Measurements from ENCODE around the gene BBLN.
"Not testable (repeated sequence)": the region's sequence is repeated elsewhere in the genome, so short reads cannot be mapped to it uniquely, and the experiment has no call there.

BBLN gene

DNA sequence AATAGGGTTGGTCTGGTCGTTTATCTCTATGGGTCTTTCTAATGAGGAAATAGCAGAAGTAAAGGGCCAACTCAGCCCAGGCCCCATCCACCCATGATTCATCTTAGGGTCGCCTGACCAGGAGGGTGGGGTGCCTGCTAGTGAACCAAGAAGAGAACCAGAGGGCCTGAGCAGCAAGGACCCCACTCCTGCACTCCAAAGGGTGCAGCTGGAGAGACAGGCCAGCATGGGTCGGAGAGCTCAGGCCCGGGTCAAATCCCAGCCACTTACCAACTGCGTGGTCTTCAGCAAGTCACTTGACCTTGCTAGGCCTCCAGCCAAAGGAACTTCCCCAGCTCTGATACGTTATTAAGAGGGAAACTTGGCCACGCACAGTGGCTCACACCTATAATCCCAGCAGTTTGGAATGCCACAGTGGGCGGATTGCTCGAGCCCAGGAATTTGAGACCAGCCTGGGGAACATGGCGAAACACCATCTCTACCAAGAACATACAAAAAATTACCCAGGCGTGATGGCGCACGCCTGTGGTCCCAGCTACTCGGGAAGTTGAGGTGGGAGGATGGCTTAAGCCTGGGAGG is 4.3 kb downstream of the BBLN start:
- no peak for DNase-seq

DNA sequence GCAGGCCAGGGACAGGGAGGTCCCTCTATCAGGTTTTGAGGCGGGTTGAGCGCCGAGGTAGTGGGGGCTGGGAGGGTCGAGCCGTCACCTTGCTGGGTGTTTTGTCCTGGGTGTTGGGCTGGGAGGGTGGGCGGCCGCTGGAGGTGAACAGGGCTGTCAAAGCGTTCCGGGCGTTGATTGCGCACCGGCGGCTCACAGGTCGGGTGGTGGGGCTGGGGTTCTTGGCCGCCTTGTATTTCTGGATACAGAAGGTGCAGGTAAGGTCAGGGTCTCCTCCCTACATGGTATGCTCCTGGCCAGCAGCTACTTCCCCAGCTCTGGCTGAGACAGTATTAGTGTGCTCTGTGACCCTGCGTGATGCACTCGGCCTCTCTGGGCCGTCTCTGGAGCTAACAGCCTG is 6.1 kb downstream of the BBLN start:
- no peak for DNase-seq

DNA sequence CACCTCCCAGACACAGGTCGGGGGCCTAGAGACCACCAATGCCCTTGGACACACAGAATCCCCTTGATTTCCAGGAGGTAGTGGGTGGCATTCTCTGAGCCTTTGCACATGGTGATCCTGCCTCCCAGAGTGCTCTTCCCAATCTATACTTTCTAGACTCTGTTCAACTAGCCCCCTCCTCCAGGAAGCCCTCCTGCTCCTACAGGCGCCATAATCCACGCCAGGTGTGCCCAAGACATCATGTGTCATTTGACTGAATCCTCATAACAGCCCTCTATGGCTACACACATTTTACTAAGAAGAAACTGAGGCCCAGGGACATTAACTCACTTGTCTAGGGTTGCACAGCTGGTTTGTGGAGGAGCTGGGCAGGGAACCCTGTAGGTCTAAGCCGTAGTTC is 7.1 kb downstream of the BBLN start:
- DNase-seq = no peak

DNA sequence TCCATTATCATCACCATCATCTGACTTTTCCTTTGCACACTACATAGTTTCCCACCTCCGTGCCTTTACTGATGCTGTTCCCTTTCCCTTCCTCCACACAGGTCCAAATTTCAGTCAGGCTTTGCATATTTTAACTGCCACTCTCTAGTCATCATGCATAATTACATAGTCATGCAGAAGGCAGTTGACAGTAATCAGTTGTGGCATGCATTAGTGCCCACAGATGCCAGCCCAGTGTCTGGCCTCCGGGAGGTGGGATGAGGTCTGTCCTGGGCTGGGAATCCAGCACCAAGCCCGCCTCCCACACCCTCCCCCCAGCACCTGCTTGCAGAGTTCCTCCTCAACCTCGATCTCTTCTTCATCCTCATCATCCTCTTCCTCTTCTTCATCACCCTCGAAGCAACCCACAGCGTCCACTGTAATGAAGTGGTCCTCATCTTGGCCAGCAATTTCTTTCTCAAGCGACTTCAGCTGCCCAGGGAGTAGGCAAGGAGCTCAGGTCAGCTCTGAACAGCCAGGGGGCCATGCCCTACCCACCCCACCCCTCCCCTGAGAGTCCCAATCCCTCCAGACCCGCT is 8.8 kb downstream of the BBLN start:
- no peak for DNase-seq

DNA sequence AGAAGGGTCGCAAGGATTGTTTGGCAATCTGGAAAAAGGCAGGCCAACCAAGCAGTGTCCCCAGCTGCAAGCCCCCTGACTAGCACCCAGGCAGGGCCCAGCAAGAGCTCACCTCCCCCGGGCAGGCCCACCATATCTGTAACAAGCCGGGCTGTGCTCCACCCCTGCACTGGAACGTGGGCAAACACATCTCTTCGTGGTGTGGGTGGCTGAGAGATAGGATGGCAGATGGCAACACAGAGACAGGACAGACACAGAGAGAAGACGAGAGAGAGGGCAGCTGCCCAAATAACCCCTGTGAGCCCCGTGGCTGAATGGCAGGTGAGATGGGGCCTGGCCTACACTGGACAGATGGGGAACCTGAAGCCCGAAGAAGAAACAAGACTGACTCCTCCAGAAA is 9.4 kb downstream of the BBLN start:
- no peak for DNase-seq

DNA sequence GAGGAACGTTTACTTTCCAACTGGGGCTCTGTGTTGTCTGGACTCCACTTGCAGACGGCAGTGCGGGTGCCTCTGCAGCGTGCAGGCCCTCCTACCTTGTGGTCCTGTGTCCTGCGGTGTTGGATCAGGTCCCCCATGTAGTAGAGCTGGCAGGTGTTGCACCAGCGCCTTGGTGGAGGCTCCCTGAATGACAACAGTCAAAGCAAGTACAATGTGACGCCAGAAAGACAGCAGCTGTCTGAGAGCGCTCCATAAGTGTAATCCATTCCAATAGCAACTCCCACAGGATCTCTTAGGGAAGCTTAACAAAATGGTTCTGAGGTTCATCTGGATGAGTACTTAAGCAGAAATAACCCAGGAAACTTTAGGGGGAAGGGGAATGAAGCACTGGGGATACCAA is 9.9 kb downstream of the BBLN start:
- DNase-seq = no peak

DNA sequence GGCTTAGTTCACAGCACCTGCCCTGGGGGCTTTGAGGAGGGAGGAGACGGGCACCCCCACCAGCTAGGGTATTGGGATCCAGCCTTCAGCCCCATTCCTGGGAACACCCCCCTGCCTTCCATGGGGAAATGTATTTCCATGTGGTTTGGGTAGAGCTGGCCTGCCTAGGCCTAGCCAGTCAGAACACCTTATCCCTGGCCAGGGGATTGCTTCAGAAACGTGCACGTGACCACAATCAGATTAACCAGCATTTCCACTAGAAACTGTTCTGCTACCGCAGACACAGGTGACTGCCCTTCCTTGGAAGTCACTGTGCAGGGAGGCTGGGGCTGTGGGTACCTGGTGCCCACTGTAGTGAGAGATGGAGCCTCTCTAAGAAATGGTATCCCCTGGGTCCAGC is 14.0 kb downstream of the BBLN start:
- DNase-seq = no peak

DNA sequence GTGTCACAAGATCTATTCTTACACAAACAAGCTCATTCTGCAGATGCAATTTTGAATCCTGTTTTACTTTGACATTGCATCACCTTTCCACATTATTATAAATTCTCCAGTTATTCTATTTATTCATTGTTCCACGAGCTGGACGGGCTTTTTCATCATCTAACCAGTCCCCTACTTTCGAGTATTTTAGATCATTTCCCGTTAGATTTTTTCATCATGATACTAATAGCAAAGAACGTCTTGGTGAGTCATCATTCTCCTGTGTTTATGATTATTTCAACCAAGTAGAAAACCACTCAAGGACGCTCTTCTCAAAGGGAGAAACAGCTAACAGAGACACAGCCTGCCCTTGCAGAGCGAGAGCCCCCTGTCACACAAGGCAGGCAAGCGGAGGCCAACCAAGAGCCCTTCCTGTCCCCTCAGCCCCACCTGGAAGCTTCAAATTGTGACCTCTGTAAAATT is 15.1 kb downstream of the BBLN start:
- DNase-seq = no peak

DNA sequence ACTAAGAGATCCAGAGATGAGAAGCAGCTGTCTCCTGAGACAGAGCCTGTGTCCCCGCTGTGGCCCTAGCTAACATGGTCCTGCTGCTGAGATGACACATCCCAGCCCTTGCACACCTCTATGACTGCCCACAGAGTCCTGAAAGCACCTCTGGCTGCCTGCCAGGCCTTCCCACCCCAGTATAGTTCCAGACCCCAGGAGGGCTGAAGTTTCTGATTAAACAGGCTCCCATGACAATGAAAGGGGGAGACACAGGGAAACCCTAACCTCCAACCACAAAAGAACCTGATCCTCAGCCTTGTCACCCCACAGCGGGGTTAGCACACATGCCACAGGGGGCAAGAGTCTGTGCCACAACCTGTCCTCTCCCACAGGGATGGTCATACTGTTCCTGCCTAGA is 15.7 kb downstream of the BBLN start:
- no peak for DNase-seq

DNA sequence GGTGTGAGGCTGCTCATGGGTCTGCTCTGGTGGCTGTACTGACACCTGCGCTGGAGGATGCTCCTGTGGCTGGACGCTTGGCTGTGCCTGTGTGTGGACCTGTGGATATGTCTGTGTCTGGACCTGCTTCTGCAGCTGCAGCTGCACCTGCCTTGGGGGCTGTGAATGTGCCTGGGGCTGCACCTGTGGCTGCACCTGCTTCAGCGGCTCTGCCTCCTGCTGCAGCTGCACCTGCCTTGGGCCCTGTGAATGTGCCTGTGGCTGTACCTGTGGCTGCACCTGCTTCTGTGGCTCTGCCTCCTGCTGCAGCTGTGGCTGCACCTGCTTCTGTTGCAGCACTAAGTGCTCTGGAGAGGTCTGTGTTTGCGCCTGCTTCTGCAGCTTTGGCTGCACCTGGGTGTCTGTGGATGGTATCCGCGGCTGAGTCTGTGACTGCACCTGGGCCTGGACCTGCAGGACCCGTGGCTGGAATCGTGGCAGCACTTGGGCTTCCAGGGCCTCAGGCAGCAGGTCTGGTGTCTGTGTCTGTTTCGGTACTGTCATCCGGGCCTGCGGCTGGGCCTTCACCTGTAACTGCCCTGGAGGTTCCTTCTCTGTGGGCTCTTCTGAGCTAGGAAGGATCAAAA is 18.9 kb downstream of the BBLN start:
- no peak for DNase-seq

DNA sequence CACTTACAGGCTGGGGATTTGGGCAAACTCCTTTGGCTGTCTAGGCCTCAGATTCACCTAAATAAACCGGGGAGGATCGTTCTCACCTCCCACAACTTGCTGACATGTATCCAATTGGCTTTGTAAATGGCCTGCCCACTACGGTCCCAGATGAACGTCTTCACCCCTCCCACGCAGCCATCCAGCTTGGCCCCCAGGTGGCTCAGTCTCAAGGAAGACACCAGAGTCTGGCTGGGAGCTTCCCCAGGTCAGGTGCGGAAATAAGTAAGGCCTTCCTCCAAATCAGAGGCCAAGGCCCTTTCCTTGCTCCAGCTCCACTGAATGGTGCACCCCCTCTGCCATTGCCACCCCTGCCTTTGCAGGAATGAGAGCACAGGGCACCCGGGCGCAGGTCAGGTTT is 19.9 kb downstream of the BBLN start:
- no peak for DNase-seq

DNA sequence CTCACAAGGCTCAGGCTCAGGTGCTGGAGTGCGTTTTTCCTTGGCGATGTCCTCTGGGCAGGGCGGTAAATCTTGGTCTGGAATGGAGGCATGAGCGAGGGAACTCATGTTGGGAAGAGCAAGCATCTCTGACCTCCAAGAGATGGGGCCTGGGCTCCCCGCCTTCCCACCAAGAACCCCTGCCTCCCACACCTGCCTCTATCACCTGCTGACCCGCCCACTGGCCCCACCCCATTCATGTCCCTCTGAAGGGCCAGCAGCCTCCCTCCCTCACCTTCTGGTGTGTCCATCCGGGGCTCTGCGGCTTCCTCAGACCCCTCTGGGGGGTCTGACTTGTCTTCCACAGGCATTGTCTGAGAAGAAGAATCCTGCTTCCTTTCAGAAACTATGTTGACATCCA is 20.4 kb downstream of the BBLN start:
- DNase-seq = no peak

DNA sequence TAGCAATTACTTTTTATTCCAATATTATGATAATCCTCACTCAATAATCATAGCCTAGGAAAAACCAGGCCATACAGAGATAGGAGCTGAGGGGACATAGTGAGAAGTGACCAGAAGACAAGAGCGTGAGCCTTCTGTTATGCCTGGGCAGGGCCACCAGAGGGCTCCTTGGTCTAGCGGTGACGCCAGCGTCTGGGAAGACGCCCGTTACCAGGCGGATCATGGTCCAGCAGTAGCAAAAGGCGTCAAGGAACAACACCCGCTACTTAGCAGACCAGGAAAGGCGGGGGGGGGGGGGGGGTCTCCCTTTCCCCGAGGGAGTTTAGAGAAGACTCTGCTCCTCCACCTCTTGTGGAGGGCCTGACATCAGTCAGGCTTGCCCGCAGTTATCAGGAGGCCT is 21.4 kb downstream of the BBLN start:
- not testable (repeated sequence) for DNase-seq

DNA sequence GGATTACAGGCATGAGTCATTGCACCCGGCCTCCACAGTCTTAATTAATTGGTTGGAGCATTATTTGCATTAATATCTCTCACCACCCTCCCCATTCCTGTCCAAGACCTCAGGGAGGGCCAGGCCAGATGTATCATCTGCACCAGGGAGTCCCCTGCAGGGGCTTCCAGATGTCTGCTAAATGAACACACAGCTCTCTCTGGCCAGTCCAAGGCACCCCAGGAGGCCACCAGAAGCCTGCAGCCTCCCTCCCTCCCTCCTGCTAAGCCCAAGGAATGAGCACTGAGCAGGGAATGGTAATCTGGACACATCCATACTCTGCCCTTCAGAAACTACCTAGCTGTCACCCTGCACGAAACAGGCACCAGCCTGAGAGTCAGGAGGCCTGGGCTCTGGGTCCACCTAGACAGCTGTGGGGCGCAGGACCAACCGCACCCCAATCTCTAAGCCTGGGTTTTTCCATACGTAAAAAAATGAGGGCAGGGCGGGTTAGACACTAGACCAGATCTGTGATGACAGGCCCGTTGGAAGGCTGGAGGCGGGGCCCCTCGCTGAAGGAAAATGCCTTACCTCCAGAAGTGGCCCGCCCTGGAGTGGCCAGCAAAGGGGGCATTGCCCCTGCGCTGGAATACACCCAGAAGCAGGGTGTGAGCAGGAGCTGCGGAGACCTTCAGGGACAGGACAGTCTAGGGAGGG is 23.0 kb downstream of the BBLN start:
- no peak for DNase-seq

DNA sequence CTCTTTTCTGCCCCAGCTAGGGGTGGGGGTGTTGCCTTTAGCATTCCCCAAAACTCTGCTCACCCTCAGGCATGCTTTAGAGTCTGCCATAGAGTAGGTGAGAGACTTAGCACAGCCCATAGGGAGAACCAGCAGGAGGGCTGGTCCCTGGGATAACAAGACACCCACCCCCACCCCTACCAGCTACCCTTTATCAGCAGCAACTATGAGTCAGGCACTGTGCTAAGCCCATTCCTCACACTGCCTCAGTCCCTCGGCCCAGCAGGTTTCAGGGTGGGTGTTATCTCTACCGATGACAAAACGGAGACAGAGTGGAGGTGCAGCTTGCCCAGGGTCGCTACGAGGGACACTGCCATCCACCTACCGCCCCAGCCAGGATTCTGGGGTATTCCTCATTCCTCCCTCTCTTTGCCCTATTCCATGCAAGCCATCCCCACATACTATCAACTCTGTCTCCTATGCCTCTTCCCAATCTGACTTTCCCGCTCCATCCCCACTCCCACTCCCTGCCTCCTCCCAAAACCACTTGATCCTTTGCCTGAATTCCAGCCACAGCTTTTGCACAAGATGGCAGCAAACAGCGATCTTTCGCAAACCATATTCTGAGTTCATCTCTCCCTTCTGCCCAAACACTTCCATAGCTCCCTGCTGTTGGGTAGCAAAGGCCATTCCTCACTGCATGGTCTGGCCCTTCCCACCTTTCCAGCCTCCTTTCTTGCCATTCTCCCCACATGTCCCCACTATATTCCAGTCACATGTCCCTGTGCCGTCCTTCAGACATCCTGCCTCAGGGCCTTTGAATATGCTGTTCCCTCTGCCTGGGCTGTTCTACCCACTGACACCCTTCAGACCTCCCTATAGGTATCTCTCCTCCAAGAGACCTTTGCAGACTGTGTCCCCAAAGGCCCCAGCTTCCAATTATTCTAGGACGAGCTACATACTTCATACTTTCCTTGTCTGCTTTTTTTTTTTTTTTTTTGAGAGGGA is 26.2 kb downstream of the BBLN start:
- DNase-seq = no peak

DNA sequence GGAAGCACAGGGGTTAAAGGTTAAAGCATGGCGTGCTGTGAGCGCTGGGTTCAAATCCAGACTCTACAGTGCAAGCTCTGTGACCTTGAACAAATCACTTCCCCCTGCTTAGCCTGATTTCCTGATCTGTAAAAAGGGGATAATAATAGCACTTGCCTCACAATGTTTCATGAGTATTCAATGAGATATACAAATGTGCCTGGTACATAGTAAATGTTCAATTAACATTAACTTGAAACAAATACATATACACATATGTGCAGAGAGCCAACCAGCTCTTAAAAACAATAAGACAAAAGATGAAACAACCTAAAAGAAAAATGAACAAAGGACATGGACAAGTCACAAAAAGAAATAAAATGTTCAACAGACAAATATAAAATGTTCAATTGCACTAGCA is 27.3 kb downstream of the BBLN start:
- no peak for DNase-seq

DNA sequence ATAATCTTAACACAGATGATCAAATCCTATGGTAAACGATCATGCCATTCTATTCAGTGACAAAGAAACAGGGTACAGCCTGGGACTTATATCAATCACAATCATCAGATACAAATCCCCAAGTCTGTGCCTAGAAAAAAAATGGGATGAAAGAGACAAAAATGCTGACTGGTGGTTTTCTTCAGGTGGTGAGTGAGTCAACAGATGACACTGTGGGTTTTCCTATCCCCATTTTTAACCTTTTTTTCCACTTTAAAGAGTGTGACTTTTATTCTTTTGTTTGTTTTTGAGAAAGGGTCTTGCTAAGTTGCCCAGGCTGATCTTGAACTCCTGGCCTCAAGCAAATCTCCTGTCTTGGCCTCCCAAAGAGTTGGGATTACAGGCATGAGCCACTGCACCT is 28.1 kb downstream of the BBLN start:
- DNase-seq = no peak

DNA sequence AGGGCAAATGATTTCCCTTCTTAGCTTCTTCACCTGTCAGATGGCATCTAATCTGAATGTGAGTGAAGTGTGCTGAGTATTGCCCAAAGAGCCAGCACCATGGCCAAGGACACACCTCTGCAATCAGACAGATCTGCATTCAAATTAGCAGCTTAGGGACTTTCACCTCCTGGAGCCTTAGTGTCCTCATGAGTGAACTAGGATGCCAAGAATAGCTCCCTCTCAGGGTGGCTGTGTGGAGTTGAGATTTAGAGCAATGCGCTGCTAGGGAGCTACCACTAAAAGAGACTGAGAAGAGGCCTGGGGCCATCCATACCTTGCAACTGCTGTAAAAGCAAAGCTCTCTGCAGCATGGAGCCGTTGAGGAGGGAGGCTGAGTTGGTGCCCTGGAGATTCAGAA is 29.9 kb downstream of the BBLN start:
- no peak for DNase-seq

DNA sequence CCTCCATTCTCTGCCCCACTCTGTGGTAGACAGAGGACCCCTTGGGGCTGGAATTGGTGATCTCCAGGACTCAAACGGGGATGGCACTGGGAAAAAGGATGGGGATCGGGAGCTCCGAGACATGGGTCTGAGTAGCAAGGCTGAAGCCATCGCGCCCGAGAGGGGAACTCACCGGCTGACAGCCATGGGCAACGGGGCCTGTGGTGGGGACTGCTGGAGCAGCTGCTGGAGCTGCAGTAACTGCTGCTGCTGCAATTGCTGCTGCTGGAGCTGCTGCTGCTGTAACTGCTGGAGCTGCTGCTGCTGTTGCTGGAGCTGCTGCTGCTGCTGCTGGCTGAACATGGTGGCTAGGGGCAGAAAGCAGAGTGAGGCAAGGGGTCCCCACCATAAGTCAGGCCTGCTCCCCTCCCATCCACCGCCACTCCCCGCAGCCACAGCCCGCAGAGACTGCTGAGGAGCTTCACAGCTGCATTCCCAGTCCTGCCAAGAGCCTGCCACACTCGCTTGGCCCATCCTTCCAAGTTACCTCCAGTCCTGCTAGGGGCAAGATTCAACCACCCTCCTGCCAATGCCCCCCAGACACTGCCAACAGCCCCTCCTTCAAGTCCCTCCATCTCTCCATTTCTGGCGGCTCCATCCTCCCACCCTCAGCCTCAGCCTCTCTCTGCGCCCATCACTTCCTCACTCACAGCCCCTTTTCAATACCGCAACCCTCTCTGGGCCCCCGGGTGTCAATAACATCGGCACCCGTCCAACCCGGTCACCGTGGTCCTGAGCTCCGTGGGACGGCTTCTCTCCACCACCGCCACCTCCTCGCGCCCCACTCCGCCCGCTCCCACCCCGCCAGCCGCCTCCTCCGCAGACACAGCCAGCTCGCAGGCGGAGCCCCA is 30.7 kb downstream of the BBLN start:
- peak in 2 of 6 experiments; percentile 74 to 77 for DNase-seq

DNA sequence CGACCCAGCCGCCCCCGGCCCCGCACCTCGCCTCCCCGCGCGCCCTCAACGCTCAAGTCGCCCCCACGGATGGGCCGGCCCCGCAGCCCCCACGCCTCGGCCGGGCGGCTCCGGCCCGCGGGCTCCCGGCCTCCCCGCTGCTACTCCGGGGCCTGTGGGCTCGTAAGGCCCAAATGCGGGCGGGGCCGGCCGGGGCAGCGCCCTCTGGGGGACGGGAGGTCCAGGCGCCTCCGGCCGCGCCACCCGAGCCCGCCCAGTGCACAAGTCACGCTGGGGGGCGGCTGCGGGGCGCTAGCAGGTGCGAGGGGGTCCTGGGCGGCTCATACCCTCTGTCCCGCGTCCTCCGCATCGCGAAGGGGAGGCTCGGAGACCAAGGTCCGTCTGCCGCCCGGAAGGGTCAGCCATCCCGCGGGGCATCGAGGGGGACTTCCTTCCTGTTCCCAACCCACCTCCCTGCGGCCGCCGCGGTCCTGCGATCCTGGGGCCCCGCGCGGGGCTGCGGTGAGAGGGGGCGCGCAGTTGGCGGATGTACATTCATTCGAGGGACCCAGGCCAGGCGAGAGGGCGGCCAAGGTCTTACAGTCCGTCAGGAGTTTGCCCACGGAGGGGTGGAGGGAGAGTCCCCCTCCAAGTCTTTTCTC is 31.5 kb downstream of the BBLN start, which contains the start of gene CIZ1:
CIZ1 (minus strand) TSS at position 167 of the 641 bp plus-strand sequence. CDS start 715 bp downstream, outside the sequence.
- peak; percentile 23 to 77 (median 61) for DNase-seq

Measured in stimulated activated naive CD4-positive, alpha-beta T cell (primary cell).